GM21360 (cell line): Measurements from ENCODE around the gene DIP2A.

Experiments
- ATAC-seq: cut with Tn5 transposase; IDR thresholded peaks from one replicate; pipeline ENCODE4 v1.9.1; 2021; ENCODE audit warnings: mild to moderate bottlenecking, moderate library complexity; ENCODE audit not compliant: unreplicated experiment

Gene DIP2A

DNA sequence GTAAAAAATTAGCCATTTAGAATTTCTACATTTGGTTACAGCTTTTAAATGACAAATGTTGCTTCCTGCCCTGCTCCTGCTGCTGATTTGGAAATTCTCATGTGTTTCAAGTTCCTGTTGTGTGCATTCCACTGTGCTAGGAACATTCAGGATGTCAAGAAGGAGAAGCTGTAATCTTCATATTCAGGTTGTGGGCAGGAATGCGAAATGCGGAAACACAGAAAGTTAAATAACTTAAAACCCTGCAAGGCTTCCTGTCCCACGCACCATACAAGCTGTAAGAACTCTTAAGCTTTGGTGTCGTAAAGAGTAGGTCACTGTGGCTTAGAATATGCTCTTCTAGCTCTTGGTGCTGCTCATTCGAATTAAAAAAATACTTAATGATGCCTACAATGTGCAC lies 93.6 kb downstream of the DIP2A start:
- ATAC-seq, result no peak

DNA sequence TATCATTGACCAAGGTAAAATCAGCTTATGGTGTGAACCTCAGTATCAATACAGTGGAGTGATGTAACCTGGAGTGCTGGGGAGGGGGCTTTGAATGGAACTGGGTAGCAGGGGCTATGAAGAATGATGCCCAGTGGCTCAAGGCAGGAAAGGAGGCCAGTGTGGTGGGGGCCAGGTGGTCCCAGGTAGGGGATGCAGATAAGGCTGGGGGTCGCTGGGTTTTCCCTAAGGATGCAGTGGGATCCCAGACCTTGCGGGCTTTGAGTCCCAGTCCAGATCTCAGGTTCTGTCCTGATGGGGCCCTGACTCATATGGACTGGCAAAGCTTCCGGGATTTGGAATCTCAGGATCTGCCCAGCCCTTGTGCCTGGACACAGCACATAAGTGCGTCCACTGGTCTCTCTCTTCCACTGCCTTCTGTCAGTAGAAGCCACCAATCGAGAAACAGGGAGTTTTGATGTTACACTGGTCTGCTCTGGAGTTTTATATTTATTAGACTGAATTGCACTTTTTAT lies 94.2 kb downstream of the DIP2A start:
- ATAC-seq, result no peak

DNA sequence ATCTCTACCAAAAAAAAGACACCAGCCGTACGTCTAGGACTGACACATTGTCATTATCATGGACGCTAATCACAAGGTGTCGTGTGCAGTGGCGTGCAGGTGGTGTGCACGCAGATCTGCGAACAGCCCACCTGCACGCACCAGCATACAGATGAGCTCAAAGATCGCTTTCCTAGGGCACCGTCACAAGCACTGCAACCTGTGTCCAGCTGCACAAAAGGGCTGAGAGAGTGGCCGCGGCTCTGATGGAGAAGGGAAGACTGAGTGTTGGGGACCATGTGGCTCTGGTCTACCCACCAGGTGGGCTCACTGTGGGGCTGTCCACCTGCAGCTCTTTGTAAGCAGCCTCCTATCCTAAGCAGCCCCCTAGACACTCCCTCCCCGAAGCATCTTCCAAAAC lies 95.3 kb downstream of the DIP2A start:
- ATAC-seq, result no peak

DNA sequence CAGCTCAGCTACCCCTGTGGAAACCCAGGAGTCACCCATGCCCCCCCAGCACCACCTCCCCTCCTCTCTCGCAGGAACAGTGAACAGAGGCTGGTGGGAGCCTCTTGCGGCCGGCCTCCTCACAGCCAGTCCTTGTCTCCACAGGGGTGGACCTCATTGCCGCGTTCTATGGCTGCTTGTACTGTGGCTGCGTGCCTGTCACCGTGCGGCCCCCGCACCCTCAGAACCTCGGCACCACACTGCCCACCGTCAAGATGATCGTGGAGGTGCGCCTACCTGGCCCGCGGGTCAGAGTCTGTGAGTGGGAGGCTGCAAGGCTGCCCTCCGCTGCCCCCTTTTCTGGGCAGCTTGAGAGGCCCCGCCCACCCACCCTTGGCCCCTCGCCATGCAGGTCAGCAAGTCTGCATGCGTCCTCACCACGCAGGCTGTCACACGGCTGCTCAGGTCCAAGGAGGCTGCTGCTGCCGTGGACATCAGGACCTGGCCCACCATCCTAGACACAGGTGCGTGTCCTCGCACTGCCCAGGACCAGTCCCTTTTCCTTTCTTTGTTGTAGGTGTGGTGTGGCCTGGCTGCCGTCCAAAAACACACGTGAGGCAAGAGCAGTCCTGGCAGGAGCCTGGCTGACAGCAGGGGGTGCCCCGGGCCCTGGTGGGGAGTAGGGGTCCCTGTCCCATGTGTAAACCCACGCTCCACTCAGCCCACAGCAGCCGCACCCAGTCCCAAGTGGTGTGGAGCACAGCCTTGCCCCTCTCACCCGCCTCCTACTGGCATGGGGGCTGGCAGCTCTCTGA lies 95.9 kb downstream of the DIP2A start:
- ATAC-seq, result no peak

- ATAC-seq, result no peak
Observed at GRCh38 chr21:46555225-46555617, 96.5 kb downstream of the DIP2A start.

GRCh38 chr21:46555678-46556077 lies 97.0 kb downstream of the DIP2A start:
- no peak for ATAC-seq

- ATAC-seq, result no peak
Observed at GRCh38 chr21:46556802-46557201, 98.1 kb downstream of the DIP2A start.

- ATAC-seq, result no peak
Observed at GRCh38 chr21:46557469-46557868, 98.8 kb downstream of the DIP2A start.

DNA sequence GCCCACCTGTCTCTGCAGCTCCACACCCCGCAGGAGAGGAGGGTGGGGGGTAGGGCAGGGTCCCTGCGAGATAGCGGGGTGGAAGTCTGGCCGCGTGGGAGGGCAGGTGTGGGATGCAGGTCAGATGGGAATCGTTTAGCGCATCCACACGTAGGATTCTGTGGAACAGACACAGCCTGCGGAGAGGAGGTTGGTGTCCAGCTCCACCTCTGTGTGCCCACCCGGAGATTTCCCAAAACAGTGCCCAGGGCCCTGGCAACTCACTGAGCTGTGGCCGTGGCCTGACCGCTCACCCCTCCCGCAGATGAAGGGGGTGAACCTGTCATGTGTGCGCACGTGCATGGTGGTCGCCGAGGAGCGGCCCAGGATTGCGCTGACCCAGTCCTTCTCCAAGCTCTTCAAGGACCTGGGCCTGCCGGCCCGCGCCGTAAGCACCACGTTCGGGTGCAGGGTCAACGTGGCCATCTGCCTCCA lies 99.3 kb downstream of the DIP2A start:
- ATAC-seq, result no peak

GRCh38 chr21:46559291-46559983 lies 100.7 kb downstream of the DIP2A start:
- no peak for ATAC-seq

- ATAC-seq, result no peak
Observed at GRCh38 chr21:46560568-46561444, 102.1 kb downstream of the DIP2A start.

DNA sequence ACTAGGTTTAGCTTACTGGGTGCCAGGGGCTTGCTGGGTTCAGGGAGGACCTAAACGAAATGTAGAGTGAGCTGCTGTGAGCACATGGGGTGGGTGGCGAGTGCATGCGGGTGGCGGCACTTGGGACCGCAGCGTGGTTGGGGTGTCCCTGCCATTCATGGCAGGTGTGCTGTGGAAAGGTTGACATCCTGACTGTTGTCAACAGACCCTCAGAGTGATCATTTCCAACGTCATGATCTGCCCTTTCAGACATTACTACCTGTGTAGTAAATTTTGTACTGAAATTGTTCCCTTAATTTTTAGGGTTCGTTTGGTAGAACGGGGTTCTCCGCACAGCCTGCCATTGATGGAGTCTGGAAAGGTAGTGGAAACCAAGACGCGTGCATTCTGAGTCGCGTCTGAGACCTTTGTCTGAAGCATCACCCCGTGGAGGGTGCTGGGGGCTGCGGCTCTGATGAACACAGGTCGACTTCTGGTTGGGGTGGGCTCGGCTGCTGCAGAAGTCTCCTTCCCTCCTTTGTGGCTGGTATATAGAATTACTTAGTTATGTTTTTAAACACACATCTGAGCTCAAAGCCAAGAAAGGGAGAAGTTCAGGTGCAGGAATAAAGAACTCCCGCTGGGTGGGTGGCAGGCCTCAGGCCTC lies 102.9 kb downstream of the DIP2A start:
- no peak for ATAC-seq

DNA sequence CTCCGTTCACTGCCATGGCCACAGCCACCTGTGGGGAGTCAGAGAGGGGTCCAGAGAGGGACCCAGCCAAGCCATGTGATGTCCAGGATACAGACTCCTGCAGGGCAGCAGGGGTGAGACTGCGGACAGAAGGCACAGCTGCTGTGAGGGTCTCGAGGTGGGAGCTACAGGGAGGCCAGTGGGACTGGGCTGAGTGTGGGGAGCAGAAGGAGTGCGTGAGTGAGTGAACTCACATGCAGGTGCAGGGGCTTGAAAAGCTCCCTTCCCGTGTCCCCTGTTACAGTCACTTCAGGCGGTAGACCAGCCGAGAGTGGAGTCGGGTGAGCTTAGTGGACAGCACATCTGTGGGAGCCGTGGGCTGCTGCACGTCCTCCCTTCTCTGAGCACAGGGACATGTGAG lies 103.8 kb downstream of the DIP2A start:
- no peak for ATAC-seq

- no peak for ATAC-seq
Observed at GRCh38 chr21:46562964-46563607, 104.4 kb downstream of the DIP2A start.

- ATAC-seq, result no peak
Observed at GRCh38 chr21:46564391-46564790, 105.7 kb downstream of the DIP2A start.

- no peak for ATAC-seq
Observed at GRCh38 chr21:46567348-46567747, 108.7 kb downstream of the DIP2A start.

- no peak for ATAC-seq
Observed at GRCh38 chr21:46568562-46568961, 109.9 kb downstream of the DIP2A start.

DNA sequence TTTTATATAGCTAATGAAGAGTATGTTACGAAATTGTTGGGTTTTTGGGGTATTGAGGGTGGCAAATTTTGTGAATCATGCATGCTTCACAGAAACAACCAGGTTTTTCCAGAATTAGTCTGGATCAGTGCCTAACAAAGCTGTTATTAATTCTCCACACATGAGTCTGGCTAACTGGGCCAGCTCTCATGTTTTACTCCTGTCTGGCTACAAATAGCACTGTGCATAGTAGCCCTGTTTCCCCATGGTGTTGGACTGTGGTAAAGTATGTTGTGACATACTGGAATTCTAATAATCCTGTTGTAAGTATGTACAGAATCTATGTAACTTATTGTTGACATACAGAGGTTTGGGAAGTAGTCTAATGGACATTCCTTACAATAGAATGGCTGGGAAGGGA lies 110.4 kb downstream of the DIP2A start:
- ATAC-seq, result no peak

DNA sequence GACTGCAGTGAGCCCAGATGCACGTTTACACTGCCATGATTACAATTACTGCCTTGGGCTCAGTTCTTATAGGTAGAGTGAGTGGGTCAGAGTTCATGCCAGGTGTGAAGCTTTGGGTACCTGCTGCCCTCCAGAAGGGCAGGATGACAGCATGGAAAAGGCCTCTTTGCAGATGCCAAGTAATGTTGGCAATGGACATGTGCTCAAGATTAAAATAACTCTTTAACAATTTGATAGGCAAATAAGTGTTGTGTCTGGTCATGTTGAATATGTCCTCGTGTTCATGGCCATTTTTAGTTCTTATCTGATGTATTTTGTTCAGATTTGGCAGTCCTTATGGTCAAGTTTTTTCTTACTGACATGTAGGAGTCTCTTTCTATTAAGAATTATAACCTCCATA lies 111.4 kb downstream of the DIP2A start:
- no peak for ATAC-seq

DNA sequence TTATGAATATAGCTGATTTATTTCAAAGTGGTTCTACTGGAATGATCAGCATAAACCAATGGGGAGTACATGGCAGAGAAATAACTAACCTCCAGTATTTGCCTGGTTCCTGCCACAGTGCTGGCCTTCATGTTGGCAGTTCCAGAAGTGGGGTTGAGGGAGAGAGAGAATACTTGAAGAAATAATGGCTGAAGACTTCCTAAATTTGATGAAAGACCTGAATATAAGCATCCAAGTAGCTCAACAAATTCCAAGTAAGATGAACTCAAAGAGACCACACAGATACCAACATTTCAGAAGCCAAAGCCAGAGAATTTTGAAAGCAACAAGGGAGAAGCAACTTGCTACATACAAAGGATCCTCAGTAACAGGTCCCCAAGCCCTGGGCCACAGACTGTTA lies 111.9 kb downstream of the DIP2A start:
- no peak for ATAC-seq
